ENCODE data around the gene C2orf74. TPM values are rescaled to one million over a fixed set of nuclear protein-coding genes. Genes with fewer than 3 reads are reported as not detected.
"Not testable (repeated sequence)": the region's sequence is repeated elsewhere in the genome, so short reads cannot be mapped to it uniquely, and the experiment has no call there.

C2orf74 gene
- total RNA-seq, 1 donor from 2014 or later: 2.8 TPM

- no peak for DNase-seq (ENCODE audit: low read depth, low spot score)
Measured at GRCh38 chr2:61173116-61173515, 11.1 kb downstream of the C2orf74 start.

- DNase-seq (ENCODE audit: low read depth, low spot score): no peak
Measured at GRCh38 chr2:61175036-61175435, 13.0 kb downstream of the C2orf74 start.

GRCh38 chr2:61176755-61177726 is 15.1 kb downstream of the C2orf74 start:
- DNase-seq (ENCODE audit: low read depth, low spot score): peak; percentile 71

GRCh38 chr2:61177727-61178549 is 15.9 kb downstream of the C2orf74 start:
- DNase-seq (ENCODE audit: low read depth, low spot score): no peak

GRCh38 chr2:61178603-61179545 is 16.9 kb downstream of the C2orf74 start:
- DNase-seq (ENCODE audit: low read depth, low spot score): no peak

GRCh38 chr2:61179701-61180639 is 18.0 kb downstream of the C2orf74 start:
- peak; percentile 27 for DNase-seq (ENCODE audit: low read depth, low spot score)

- DNase-seq (ENCODE audit: low read depth, low spot score): no peak
Measured at GRCh38 chr2:61180686-61181085, 18.7 kb downstream of the C2orf74 start.

GRCh38 chr2:61181382-61182058 is 19.5 kb downstream of the C2orf74 start:
- no peak for DNase-seq (ENCODE audit: low read depth, low spot score)

GRCh38 chr2:61182059-61182383 is 20.0 kb downstream of the C2orf74 start:
- DNase-seq (ENCODE audit: low read depth, low spot score): no peak

GRCh38 chr2:61183795-61184194 is 21.8 kb downstream of the C2orf74 start:
- no peak for DNase-seq (ENCODE audit: low read depth, low spot score)

GRCh38 chr2:61184263-61184662 is 22.3 kb downstream of the C2orf74 start:
- no peak for DNase-seq (ENCODE audit: low read depth, low spot score)

GRCh38 chr2:61185231-61185728 is 23.3 kb downstream of the C2orf74 start:
- no peak for DNase-seq (ENCODE audit: low read depth, low spot score)

GRCh38 chr2:61187085-61187484 is 25.1 kb downstream of the C2orf74 start:
- no peak for DNase-seq (ENCODE audit: low read depth, low spot score)

GRCh38 chr2:61193670-61194561 is 31.9 kb downstream of the C2orf74 start:
- no peak for DNase-seq (ENCODE audit: low read depth, low spot score)

GRCh38 chr2:61194646-61195045 is 32.7 kb downstream of the C2orf74 start:
- DNase-seq (ENCODE audit: low read depth, low spot score): not testable (repeated sequence)

GRCh38 chr2:61196671-61197070 is 34.7 kb downstream of the C2orf74 start:
- DNase-seq (ENCODE audit: low read depth, low spot score): no peak

GRCh38 chr2:61205132-61205531 is 43.1 kb downstream of the C2orf74 start:
- DNase-seq (ENCODE audit: low read depth, low spot score): no peak

GRCh38 chr2:61210332-61210981 is 48.5 kb downstream of the C2orf74 start:
- DNase-seq (ENCODE audit: low read depth, low spot score): no peak
